CD14-positive monocyte (primary cell): ENCODE measurements around the gene ZBP1. TPM values are rescaled to one million over a fixed set of nuclear protein-coding genes. Genes with fewer than 3 reads are reported as not detected.

Experiments used
- DNase-seq, 3 donors: peaks; one replicate each; pipeline ENCODE4 v3.0.0-alpha.2; 2011 to 2022
- H2AFZ ChIP-seq: 2 replicates; pipeline ENCODE4 v1.6.0; 2012; ENCODE audit warnings: mild to moderate bottlenecking, low read depth, low read length, inconsistent platforms; ENCODE audit not compliant: insufficient read depth, poor library complexity, severe bottlenecking
- H3K27ac ChIP-seq, 2 donors: 1 replicate in 1 of 2; 2 replicates in 1 of 2; pipeline ENCODE4 v1.5.1; 2012 to 2013; ENCODE audit warnings: low read length in 2 of 2, control low read depth in 1 of 2, inconsistent platforms in 1 of 2, low read depth in 1 of 2, mild to moderate bottlenecking in 1 of 2
- H3K27me3 ChIP-seq, 2 donors: one replicate each; pipeline versions ENCODE4 v1.6.0 to v1.6.1; 2011 to 2013; ENCODE audit warnings: low read length in 2 of 2; ENCODE audit not compliant: control insufficient read depth in 2 of 2, insufficient read depth in 2 of 2
- H3K36me3 ChIP-seq, 2 donors: replicated peaks in 1 of 2; 1 replicate in 1 of 2; 2 replicates in 1 of 2; pipeline versions ENCODE4 v1.5.1 to v1.6.1; 2012 to 2013; ENCODE audit warnings: low read length in 2 of 2, control low read depth in 1 of 2, inconsistent platforms in 1 of 2, mild to moderate bottlenecking in 1 of 2; ENCODE audit not compliant: insufficient read depth in 2 of 2, control insufficient read depth in 1 of 2
- H3K4me1 ChIP-seq, 2 donors: 1 replicate in 1 of 2; 2 replicates in 1 of 2; pipeline versions ENCODE4 v1.5.1 to v1.6.1; 2012 to 2013; ENCODE audit warnings: low read length in 2 of 2, control low read depth in 1 of 2, inconsistent platforms in 1 of 2, mild to moderate bottlenecking in 1 of 2, moderate library complexity in 1 of 2; ENCODE audit not compliant: insufficient read depth in 2 of 2, control insufficient read depth in 1 of 2
- H3K4me2 ChIP-seq: replicated peaks from 2 replicates; pipeline ENCODE3; 2012; ENCODE audit warnings: low read length, moderate library complexity, mild to moderate bottlenecking; ENCODE audit not compliant: poor library complexity, severe bottlenecking; ENCODE audit errors: extremely low read depth
- H3K4me3 ChIP-seq, 3 experiments: fragments of 200-600 bp in 1 of 3; sonication (generic) in 1 of 3; replicated peaks in 1 of 3; 1 replicate in 2 of 3; 2 replicates in 1 of 3; pipeline ENCODE4 v1.5.1; 2011 to 2013; ENCODE audit warnings: low read length in 3 of 3, mild to moderate bottlenecking in 3 of 3, control low read depth in 2 of 3, low read depth in 2 of 3, inconsistent platforms in 1 of 3, moderate library complexity in 1 of 3
- H3K79me2 ChIP-seq: 2 replicates; pipeline ENCODE4 v1.6.0; 2012; ENCODE audit warnings: mild to moderate bottlenecking, control low read depth, inconsistent platforms, low read length, moderate library complexity; ENCODE audit not compliant: insufficient read depth
- H3K9ac ChIP-seq: 2 replicates; pipeline ENCODE4 v1.6.0; 2017; ENCODE audit warnings: low read length, mild to moderate bottlenecking; ENCODE audit not compliant: insufficient read depth, poor library complexity, severe bottlenecking
- H3K9me3 ChIP-seq, 2 donors: replicated peaks in 1 of 2; 1 replicate in 1 of 2; 2 replicates in 1 of 2; pipeline versions ENCODE4 v1.5.1 to v1.6.1; 2012 to 2013; ENCODE audit warnings: low read length in 2 of 2, control low read depth in 1 of 2; ENCODE audit not compliant: control insufficient read depth in 1 of 2, insufficient read depth in 1 of 2
- H4K20me1 ChIP-seq: 2 replicates; pipeline ENCODE4 v1.6.0; 2012; ENCODE audit warnings: mild to moderate bottlenecking, low read length, control low read depth, moderate library complexity; ENCODE audit not compliant: insufficient read depth
- H3K27ac Mint-ChIP-seq, 7 donors: one replicate each; pipeline ENCODE4 v1.8.0; 2020; ENCODE audit warnings: mild to moderate bottlenecking in 7 of 7, mixed read lengths in 7 of 7, moderate library complexity in 6 of 7, inconsistent platforms in 2 of 7
- H3K27me3 Mint-ChIP-seq, 3 donors: one replicate each; pipeline ENCODE4 v1.8.0; 2021 to 2022; ENCODE audit warnings: low read depth in 3 of 3, mild to moderate bottlenecking in 3 of 3, mixed read lengths in 3 of 3, moderate library complexity in 3 of 3, inconsistent platforms in 1 of 3
- H3K36me3 Mint-ChIP-seq, 2 donors: one replicate each; pipeline ENCODE4 v1.8.0; 2020; ENCODE audit warnings: mixed read lengths in 2 of 2, inconsistent platforms in 1 of 2, mild to moderate bottlenecking in 1 of 2
- H3K4me1 Mint-ChIP-seq: one replicate; pipeline ENCODE4 v1.8.0; 2020; ENCODE audit warnings: mild to moderate bottlenecking, mixed read lengths
- H3K4me3 Mint-ChIP-seq, 2 donors: one replicate each; pipeline ENCODE4 v1.8.0; 2020; ENCODE audit warnings: mild to moderate bottlenecking in 2 of 2, mixed read lengths in 2 of 2, moderate library complexity in 1 of 2
- H3K9me3 Mint-ChIP-seq, 7 donors: one replicate each; pipeline ENCODE4 v1.8.0; 2020 to 2022; ENCODE audit warnings: mixed read lengths in 7 of 7, mild to moderate bottlenecking in 6 of 7, moderate library complexity in 6 of 7, inconsistent platforms in 2 of 7
- WGBS: methylation state at CpG from one replicate; pipeline ENCODE4 v1.1.5; 2013; ENCODE audit warnings: missing lambda C conversion rate; ENCODE audit not compliant: insufficient coverage; 5-methylcytosine and 5-hydroxymethylcytosine counted together
- intact Hi-C, 2 donors: fragments of 100-400 bp; cut with micrococcal nuclease; formaldehyde crosslinking; loops; one replicate each; pipeline versions ENCODE4 v1.15.0 to v1.15.1; 2023
- polyA plus RNA-seq, 3 donors: library from polyadenylated mRNA; depleted of rRNA in 1 of 3; unstranded in 2 of 3; stranded (reverse) in 1 of 3; fragments of 300-500 nt in 2 of 3; fragments of >200 nt in 1 of 3; fragmentation: Illumina TruSeq in 2 of 3; gene quantifications; 1 replicate in 2 of 3; 2 replicates in 1 of 3; pipeline ENCODE4 v1.2.3, GENCODE V29; 2012 to 2021
- TF ChIP-seq, protein P1 (sequence below): fragments of 200-600 bp; IDR thresholded peaks from one replicate; pipeline ENCODE4 v1.8.0; 2022; ENCODE audit warnings: antibody characterized with exemption, mild to moderate bottlenecking

The ZBP1 gene
- polyA plus RNA-seq, 3 donors = 2.8 to 25.9 (median 3.0) TPM

- peaks cover 0 to 4% (median 1%) of the 10 kb centered on the region in 7 donors for H3K9me3 Mint-ChIP-seq
- no peak overlapping the region for H3K27ac Mint-ChIP-seq
- WGBS = no CpG with 5 or more reads among the region's 2 CpGs
- no peaks in the 10 kb centered on the region for H3K36me3 Mint-ChIP-seq
- no peaks in the 10 kb centered on the region for H3K9me3 ChIP-seq
- H3K4me1 ChIP-seq = peaks cover 5 to 8% of the 10 kb centered on the region in 2 donors
- no peak overlapping the region for H3K4me3 ChIP-seq
- no peak overlapping the region for H3K27ac ChIP-seq
- H3K36me3 ChIP-seq = no peaks in the 10 kb centered on the region
- no peak overlapping the region for H3K9ac ChIP-seq
- DNase-seq = no peak
- no peaks in the 10 kb centered on the region for H3K79me2 ChIP-seq
- no peak overlapping the region for H3K4me2 ChIP-seq
- intact Hi-C loops = no loop called here
- TF ChIP-seq, protein P1, sequence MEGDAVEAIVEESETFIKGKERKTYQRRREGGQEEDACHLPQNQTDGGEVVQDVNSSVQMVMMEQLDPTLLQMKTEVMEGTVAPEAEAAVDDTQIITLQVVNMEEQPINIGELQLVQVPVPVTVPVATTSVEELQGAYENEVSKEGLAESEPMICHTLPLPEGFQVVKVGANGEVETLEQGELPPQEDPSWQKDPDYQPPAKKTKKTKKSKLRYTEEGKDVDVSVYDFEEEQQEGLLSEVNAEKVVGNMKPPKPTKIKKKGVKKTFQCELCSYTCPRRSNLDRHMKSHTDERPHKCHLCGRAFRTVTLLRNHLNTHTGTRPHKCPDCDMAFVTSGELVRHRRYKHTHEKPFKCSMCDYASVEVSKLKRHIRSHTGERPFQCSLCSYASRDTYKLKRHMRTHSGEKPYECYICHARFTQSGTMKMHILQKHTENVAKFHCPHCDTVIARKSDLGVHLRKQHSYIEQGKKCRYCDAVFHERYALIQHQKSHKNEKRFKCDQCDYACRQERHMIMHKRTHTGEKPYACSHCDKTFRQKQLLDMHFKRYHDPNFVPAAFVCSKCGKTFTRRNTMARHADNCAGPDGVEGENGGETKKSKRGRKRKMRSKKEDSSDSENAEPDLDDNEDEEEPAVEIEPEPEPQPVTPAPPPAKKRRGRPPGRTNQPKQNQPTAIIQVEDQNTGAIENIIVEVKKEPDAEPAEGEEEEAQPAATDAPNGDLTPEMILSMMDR = no peak
- H3K4me3 Mint-ChIP-seq = peak overlapping the region in 1 of 2 donors; percentile 31
- H4K20me1 ChIP-seq = no peaks in the 10 kb centered on the region
- H3K4me1 Mint-ChIP-seq = peaks cover 4% of the 10 kb centered on the region
- no peak overlapping the region for H2AFZ ChIP-seq
- H3K27me3 ChIP-seq = peaks cover 0 to 4% of the 10 kb centered on the region in 2 donors
- peaks cover 8 to 25% (median 14%) of the 10 kb centered on the region in 3 donors for H3K27me3 Mint-ChIP-seq
These were observed 19.0 kb downstream of the ZBP1 start for GRCh38 chr20:57601211-57601570.

DNA sequence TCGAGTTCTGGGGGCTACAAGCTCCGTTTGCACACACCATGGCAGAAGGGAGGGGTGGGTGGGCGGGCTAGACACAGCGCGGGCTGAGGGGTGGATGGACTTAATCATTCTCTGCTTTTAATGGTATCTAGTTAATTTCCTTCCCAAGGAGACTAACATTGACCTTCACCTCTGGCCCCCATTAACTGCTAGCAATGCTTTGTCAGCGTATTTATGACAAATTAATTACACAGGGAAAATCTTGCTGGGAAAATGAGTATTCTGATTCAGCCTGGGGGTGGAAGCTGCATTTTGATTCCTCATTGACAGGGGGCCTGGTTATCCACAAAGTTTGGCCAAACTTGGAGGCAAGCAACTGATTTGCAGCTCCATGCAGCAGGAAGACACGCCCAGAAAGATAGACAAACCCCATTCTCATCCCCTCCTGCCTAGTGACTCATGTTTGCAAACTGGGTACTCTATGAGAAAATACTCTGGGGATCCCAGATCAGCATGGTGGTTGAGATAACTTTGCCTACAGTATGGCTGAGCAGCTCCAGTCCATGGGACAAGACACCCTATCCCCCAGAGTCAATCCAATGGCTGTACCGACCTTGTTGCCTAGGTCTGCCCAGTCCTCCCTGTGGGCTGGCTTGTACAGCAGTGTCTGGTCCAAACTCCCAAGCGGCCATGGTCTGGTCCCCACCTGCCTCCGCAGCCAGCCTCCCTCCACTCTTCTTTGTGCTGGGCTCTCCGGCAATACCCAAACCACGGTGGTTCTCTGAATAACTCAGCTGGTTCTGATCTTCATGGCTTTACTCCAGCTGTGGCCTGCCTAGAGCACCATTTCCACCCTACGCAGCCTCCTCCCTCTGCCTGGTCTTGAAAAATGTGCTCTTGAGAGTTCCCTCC is 19.7 kb downstream of the ZBP1 start:
- H3K27ac Mint-ChIP-seq = no peak overlapping the region

More for the DNA sequence above, 19.7 kb downstream of the ZBP1 start:
- Histone ChIP-seq H3K4me1 (peaks cover 5 to 8% of the 10 kb centered on the region in 2 donors), H4K20me1 (no peaks in the 10 kb centered on the region), H2AFZ (no peak overlapping the region), H3K4me2 (no peak overlapping the region), H3K9ac (no peak overlapping the region), H3K79me2 (no peaks in the 10 kb centered on the region), H3K9me3 (no peaks in the 10 kb centered on the region), H3K27ac (no peak overlapping the region), H3K4me3 (no peak overlapping the region), H3K27me3 (peaks cover 0 to 4% of the 10 kb centered on the region in 2 donors), H3K36me3 (no peaks in the 10 kb centered on the region)
- intact Hi-C loops = no loop called here
- WGBS = 93% methylated on average over 6 of the region's 13 CpGs
- TF ChIP-seq, protein P1 = no peak
- Mint-ChIP-seq H3K4me3 (no peak overlapping the region), H3K27me3 (peaks cover 11 to 28% (median 14%) of the 10 kb centered on the region in 3 donors), H3K4me1 (peaks cover 4% of the 10 kb centered on the region), H3K36me3 (no peaks in the 10 kb centered on the region), H3K9me3 (peaks cover 0 to 5% (median 2%) of the 10 kb centered on the region in 7 donors)
- no peak for DNase-seq
